Transverse colon (tissue), 4 donors: Measurements from ENCODE around the gene SMAD3.

Experiments used
- EP300 ChIP-seq: sonication (generic); formaldehyde crosslinking; IDR thresholded peaks from one replicate; pipeline ENCODE4 v1.6.1; 2017; ENCODE audit warnings: antibody characterized with exemption, low read depth
- POLR2A ChIP-seq: fragments of 450-650 bp; IDR thresholded peaks from one replicate; pipeline ENCODE4 v1.6.1; 2016; ENCODE audit warnings: antibody characterized with exemption, mild to moderate bottlenecking, moderate library complexity
- POLR2AphosphoS5 ChIP-seq, 3 donors: sonication (generic); formaldehyde crosslinking; IDR thresholded peaks; one replicate each; pipeline ENCODE4 v1.6.1; 2016; ENCODE audit warnings: antibody characterized with exemption in 3 of 3
- TF ChIP-seq, protein P1 (sequence below), 5 experiments: fragments of 200-600 bp in 3 of 5; fragments of 450-650 bp in 2 of 5; sonication (generic) in 3 of 5; IDR thresholded peaks; 1 replicate in 2 of 5; 2 replicates in 3 of 5; pipeline ENCODE4 v1.5.1; 2016 to 2017; ENCODE audit warnings: antibody characterized with exemption in 5 of 5, inconsistent platforms in 3 of 5, mild to moderate bottlenecking in 2 of 5, moderate library complexity in 1 of 5

DNA sequence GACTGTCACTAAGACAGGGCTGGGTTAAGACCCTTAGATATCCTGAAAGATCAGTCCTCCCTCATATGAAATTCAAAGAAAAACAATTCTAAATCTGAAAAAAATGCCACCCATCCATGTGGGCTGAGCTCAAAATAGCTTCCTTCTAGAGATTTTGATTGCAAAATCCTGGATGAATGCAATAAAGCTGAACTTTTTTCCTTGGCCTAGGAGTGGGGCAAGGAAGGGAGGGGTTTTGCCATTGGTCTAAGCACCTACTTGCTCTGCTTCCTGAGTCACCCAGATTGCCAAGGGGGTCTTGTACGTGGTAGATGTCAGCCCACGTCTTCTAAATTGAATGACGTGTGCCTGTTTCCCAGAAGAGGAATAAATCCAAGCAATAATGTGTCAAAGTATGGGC lies 15.3 kb upstream of the SMAD3 start:
- TF ChIP-seq, protein P1, sequence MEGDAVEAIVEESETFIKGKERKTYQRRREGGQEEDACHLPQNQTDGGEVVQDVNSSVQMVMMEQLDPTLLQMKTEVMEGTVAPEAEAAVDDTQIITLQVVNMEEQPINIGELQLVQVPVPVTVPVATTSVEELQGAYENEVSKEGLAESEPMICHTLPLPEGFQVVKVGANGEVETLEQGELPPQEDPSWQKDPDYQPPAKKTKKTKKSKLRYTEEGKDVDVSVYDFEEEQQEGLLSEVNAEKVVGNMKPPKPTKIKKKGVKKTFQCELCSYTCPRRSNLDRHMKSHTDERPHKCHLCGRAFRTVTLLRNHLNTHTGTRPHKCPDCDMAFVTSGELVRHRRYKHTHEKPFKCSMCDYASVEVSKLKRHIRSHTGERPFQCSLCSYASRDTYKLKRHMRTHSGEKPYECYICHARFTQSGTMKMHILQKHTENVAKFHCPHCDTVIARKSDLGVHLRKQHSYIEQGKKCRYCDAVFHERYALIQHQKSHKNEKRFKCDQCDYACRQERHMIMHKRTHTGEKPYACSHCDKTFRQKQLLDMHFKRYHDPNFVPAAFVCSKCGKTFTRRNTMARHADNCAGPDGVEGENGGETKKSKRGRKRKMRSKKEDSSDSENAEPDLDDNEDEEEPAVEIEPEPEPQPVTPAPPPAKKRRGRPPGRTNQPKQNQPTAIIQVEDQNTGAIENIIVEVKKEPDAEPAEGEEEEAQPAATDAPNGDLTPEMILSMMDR (IDR thresholded peaks at IDR 0.05), result no peak
- TF ChIP-seq POLR2AphosphoS5 (IDR thresholded peaks at IDR 0.05) (no peak), POLR2A (no peak), EP300 (no peak)
